AG08396 (cell line): ENCODE results near the gene HLA-B.

Experiments
- DNase-seq: peaks from one replicate; pipeline ENCODE4 v3.0.0; 2012; ENCODE audit warnings: low spot score, mixed read lengths

Gene HLA-B

GRCh38 chr6:31305703-31306219 lies 51.2 kb downstream of the HLA-B start:
- DNase-seq = no peak

- no peak for DNase-seq
Measured at GRCh38 chr6:31304683-31305082, 52.3 kb downstream of the HLA-B start.
